Left lobe of liver (tissue), 2 donors: ENCODE data around the gene PCDH15. TPM values are rescaled to one million over a fixed set of nuclear protein-coding genes. Genes with fewer than 3 reads are reported as not detected.
"Not testable (repeated sequence)": the region's sequence is repeated elsewhere in the genome, so short reads cannot be mapped to it uniquely, and the experiment has no call there.

ENCODE experiments used
- ATAC-seq: fragments of 200-7000 bp; cut with Tn5 transposase; one replicate; pipeline ENCODE4 v1.9.1; 2020; ENCODE audit warnings: mild to moderate bottlenecking, moderate library complexity
- DNase-seq: peaks from one replicate; pipeline ENCODE4 v3.0.0-alpha.2; 2020; ENCODE audit warnings: low spot score
- total RNA-seq: library from RNA; stranded (reverse); gene quantifications from one replicate; pipeline ENCODE4 v1.2.1, GENCODE V29; 2021
- donor health status: DM: no; HTN: no; CAD: no; lungs with moderate emphysema.
- donor health status: DM: no; HTN: yes; CAD: no.

The PCDH15 gene
- total RNA-seq, 1 donor from 2014 or later, result not detected

DNA sequence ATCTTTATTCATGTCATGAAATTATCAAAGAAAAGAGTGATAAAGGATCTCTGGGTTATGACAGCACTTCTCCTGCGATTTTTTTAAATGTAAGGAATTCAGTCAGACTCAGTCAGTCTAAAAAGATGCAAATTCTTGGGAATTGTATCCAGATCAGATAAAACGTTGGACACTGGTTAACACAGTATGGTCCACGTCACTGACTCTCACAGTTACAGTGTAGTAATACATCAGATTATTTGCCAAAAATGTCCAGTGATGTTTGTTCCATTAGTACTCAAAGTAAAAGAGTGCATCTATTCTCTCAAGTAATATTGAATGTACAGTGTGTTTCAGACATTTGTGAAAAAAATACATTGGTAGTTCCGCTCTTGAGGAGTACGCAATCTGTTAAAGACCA is 224.5 kb downstream of the PCDH15 start:
- DNase-seq, result no peak
- ATAC-seq, result no peak

GRCh38 chr10:54559498-54559897 is 241.5 kb downstream of the PCDH15 start:
- no peak for ATAC-seq

GRCh38 chr10:54554028-54554427 is 247.0 kb downstream of the PCDH15 start:
- no peak for DNase-seq

More at GRCh38 chr10:54559498-54559897, 241.5 kb downstream of the PCDH15 start:
- no peak for DNase-seq

GRCh38 chr10:54550016-54550415 is 251.0 kb downstream of the PCDH15 start:
- ATAC-seq (no peak), DNase-seq (no peak)

More at GRCh38 chr10:54554028-54554427, 247.0 kb downstream of the PCDH15 start:
- ATAC-seq, result no peak

GRCh38 chr10:54531296-54531695 is 269.7 kb downstream of the PCDH15 start:
- ATAC-seq, result no peak
- DNase-seq, result no peak

- ATAC-seq (no peak), DNase-seq (no peak)
Observed at GRCh38 chr10:54530299-54530698, 270.7 kb downstream of the PCDH15 start.

DNA sequence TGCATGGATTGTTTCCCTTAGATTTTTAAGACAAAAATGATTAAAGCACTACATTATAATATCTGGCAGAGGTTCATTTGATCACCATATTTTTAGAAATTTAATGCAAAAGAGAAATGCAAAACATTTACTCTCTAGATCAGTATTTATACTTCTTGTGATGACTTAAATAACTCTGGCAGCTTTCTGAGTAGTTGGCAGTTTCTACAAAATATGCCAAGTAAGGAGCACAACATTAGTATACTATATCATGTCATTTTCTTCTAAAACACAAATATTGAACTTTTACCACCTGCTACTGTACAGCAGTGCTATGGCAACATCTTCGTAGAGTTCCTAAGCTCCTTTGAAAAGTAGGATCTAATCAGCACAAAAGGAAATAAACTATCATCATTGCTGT is 275.2 kb downstream of the PCDH15 start:
- DNase-seq (no peak), ATAC-seq (no peak)

DNA sequence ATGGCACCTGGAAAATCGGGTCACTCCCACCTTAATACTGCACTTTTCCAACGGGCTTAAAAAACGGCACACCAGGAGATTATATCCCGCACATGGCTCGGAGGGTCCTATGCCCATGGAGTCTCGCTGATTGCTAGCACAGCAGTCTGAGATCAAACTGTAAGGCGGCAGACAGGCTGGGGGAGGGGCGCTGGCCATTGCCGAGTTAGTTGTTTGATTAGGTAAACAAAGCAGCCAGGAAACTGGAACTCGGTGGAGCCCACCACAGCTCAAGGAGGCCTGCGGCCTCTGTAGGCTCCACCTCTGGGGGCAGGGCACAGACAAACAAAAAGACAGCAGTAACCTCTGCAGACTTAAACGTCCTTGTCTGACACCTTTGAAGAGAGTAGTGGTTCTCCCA is 285.8 kb downstream of the PCDH15 start:
- not testable (repeated sequence) for ATAC-seq, DNase-seq

DNA sequence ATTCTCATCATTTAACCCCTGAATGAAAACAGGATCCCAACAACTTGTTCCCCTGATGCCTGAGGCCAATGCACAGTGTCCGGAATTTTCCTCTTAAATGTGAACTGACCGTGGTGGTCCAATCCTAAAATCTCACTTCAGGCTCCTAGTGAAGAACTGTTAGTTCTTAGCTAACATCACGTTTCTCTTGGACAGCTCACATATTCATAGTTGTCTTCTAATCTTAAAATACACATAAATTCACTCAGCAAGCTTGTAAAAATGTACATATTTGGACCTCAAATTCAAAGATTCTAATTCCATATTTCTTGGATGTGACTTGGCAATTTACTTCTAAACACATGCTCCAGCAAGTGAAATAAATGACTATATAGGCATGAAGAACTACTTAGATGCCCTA is 297.2 kb downstream of the PCDH15 start:
- ATAC-seq, result no peak

DNA sequence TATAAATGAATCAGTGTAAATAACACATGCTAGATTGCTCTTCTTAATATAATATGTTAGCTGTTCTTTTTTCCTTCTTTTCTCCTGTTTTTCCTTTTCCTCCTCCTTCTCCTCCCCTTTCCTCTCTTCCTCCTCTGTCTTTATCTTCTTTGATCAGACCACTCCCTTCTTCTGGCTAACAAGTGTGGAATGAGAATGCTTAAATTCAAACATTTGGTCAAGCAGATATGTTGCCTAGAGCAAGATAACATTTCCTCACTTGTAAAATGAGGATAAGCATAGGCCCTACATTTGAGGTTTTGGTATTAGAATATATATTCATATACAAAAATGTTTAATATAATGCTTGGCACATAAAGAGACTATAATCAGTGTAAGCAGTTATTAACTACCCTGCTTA is 299.1 kb downstream of the PCDH15 start:
- ATAC-seq (no peak), DNase-seq (no peak)

More for the DNA sequence above, 297.2 kb downstream of the PCDH15 start:
- DNase-seq, result no peak

- no peak for ATAC-seq
- no peak for DNase-seq
Observed at GRCh38 chr10:54496852-54497251, 304.2 kb downstream of the PCDH15 start.

DNA sequence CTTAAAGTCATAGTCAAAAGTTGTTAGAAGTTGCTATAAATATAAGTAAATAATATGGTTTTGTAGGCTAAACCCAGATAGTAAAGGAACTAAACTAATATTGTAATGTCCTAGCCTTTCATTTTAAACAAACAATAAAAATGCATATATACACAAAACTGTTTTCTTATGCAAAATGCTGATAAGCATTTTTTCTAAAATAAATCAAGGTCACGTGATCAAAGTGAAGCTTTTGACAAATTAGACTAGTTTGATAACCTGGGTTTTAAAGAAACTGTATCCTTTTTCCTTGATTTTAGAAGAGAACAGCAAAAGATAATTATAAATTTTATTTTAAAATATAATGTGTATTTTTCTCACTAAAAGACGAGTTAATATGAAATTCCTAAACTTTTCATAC is 313.3 kb downstream of the PCDH15 start:
- DNase-seq (no peak), ATAC-seq (no peak)

- ATAC-seq (no peak), DNase-seq (no peak)
Observed at GRCh38 chr10:54485971-54486370, 315.1 kb downstream of the PCDH15 start.

DNA sequence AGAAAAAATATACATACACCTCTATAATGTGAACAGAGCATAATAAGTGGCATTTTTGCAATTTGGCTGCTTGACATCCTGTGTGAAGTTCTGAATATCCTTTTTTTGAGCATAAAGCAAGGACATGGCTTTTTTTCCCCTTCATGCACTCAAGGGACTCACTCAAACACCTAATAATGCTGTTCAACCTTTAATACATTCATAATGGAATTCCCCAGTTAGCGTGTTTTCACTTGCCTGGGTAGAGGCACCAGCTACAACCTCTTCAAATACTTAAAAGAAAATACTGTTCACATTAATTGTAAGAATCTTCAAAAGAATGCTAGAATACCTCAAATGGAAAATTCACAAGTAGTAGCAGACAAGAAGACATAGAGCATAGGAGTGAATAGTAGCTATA is 316.8 kb downstream of the PCDH15 start:
- ATAC-seq, result no peak

GRCh38 chr10:54478601-54479000 is 322.4 kb downstream of the PCDH15 start:
- no peak for ATAC-seq
- no peak for DNase-seq

More for the DNA sequence above, 316.8 kb downstream of the PCDH15 start:
- DNase-seq, result no peak

DNA sequence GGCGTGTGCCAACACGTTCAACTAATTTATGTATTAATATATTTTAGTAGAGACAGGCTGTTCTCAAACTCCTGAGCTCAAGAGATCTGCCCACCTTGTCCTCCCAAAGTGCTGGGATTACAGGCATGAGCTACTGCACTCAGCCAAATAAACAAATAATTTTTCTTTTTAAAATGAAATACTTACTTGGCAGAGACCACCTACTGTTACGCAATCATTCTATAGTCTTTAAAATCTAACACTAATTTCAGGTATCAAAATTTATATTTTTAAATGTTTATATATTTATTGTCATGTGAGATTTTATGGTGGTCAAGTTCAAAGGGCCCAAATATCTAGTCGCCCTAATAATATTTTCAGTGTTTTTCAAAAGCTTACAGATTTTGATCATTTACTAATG is 323.3 kb downstream of the PCDH15 start:
- ATAC-seq, result no peak
- DNase-seq, result no peak

- no peak for ATAC-seq
- DNase-seq, result no peak
Observed at GRCh38 chr10:54470324-54470631, 330.8 kb downstream of the PCDH15 start.

DNA sequence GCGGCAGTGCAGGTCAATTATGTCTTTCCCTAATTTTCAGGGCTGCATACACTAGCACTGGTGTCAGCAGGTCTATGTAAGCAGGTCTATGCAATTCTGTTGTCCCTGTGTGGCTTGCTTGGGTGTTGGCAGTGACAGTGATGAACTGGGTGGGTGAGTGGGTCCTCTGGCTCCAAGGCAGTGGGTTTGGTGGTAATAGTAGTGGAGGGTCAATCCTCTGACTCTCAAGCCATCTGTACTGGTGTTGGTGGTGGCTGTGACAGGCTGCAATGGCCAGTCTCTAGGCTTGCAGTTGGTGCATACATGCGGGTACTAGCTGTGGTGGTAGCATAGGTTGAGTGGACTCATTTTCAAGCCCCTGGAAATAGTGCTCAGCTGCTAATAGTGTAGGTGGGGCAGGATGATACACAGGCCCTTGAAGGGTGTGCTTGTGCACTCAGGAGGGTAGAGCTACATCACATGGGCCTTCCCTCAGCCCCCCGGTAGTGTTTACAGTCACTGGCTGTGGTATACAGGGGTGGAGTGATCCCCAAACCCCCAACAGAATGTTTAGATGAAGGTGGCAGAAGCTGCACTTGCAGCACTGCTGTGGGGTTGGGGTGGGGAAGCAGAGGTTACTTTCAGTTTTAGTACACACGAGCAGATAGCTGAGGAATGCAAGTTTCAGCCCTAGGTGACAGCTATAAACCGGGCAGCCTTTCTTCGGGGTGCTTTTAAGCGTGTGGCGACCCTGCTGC is 331.3 kb downstream of the PCDH15 start:
- DNase-seq, result no peak
- no peak for ATAC-seq

DNA sequence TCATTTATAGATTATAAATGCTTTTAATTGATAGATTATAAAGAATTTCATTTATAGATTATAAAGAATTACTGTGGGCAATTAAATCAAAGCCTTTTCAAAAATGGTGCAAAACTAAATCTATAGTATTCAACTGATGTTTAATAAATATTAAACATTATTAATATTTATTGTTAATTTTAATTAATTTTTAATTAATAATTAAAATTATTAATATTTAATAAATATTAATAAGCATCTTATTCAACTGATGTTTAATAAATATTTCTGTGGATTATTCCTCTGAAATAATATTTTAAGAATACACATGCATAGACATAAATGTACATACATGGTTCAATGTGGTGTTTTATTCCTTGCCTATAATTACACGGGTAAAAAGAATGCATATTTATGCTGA is 346.8 kb downstream of the PCDH15 start:
- ATAC-seq (no peak), DNase-seq (no peak)

DNA sequence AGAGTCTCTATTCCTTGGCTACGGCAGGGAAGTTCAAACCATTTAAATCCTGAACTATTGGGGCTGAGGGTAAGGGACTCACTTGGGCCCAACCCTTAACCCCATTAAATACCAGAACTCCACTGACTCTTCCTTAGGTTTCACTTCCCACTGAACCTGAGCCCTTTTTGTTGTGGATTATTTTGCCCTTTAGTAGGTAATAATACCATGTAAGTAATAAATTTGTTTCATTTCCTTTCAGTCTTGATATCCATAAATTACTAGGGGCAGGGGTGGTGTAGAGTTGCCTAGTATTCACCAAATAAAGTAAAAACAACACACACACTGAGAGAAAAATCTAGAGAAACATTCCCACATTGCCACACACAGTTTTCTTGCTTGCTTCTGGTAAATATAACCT is 352.0 kb downstream of the PCDH15 start:
- ATAC-seq (no peak), DNase-seq (no peak)

- ATAC-seq (no peak), DNase-seq (no peak)
Observed at GRCh38 chr10:54444170-54444569, 356.9 kb downstream of the PCDH15 start.

DNA sequence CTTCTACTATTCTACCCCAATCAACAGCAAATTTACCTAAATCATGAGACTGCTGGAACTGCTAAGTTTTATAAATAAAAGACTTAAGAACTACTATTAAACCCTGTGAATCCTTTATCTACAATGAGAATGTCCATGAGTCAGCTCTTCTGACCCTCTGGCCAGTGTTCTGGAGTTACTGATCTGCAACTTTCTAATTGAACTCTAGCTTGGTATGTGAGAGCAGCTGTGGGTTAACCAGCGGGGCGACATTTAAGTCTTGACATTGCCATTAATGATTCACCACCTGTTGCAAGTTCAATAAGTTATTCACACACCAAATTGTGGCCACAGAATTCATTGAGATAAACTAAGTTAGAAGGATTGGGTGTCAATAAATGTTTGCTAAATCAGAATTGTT is 359.8 kb downstream of the PCDH15 start:
- ATAC-seq, result no peak
- no peak for DNase-seq

DNA sequence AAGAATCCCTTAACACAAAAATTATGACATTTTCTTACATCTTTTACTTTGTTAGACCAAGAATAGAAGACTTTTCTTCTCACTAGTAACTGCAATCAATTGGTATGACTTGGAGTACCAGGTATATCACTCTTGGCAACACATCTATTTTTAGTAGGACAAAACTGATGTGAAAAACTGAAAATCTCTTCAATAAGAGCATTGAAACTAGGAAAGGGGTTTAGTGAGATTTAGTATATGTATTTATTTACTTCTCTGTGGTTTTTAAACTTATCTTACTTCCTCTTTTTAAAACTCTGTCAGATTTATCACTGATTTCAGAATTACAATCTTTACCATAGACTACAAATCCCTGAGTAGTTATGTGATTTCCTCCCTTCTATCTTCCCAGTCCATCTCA is 366.2 kb downstream of the PCDH15 start:
- no peak for DNase-seq
- ATAC-seq, result no peak
